Stimulated activated CD8-positive, alpha-beta memory T cell treated with anti-CD3 and anti-CD28 coated beads, Interleukin-7, amount 100 ng/mL, for 24 hours (primary cell): ENCODE measurements around the gene CFAP210.

Experiments used
- DNase-seq: peaks from one replicate; pipeline ENCODE4 v3.0.0-alpha.2; 2020; ENCODE audit warnings: low read depth

The CFAP210 gene

GRCh38 chr2:169672406-169672805, 21.8 kb downstream of the CFAP210 start:
- DNase-seq = no peak

GRCh38 chr2:169670937-169671336, 23.3 kb downstream of the CFAP210 start:
- DNase-seq = no peak

- no peak for DNase-seq
Measured at GRCh38 chr2:169670215-169670651, 24.0 kb downstream of the CFAP210 start.

- DNase-seq = no peak
Measured at GRCh38 chr2:169667583-169667982, 26.6 kb downstream of the CFAP210 start.

- DNase-seq = no peak
Measured at GRCh38 chr2:169664978-169665930, 29.0 kb downstream of the CFAP210 start.

- DNase-seq = no peak
Measured at GRCh38 chr2:169664600-169664977, 29.6 kb downstream of the CFAP210 start.

- DNase-seq = no peak
Measured at GRCh38 chr2:169663247-169663646, 31.0 kb downstream of the CFAP210 start.

GRCh38 chr2:169662744-169663143, 31.5 kb downstream of the CFAP210 start:
- DNase-seq = no peak

GRCh38 chr2:169661265-169661664, 32.9 kb downstream of the CFAP210 start:
- no peak for DNase-seq

- no peak for DNase-seq
Measured at GRCh38 chr2:169659320-169659719, 34.9 kb downstream of the CFAP210 start.

GRCh38 chr2:169658877-169659276, 35.3 kb downstream of the CFAP210 start:
- no peak for DNase-seq

GRCh38 chr2:169656164-169656563, 38.0 kb downstream of the CFAP210 start:
- no peak for DNase-seq

- DNase-seq = no peak
Measured at GRCh38 chr2:169653636-169654035, 40.6 kb downstream of the CFAP210 start.

GRCh38 chr2:169649278-169649677, 44.9 kb downstream of the CFAP210 start:
- no peak for DNase-seq

- no peak for DNase-seq
Measured at GRCh38 chr2:169647496-169647895, 46.7 kb downstream of the CFAP210 start.

GRCh38 chr2:169644173-169644572, 50.0 kb downstream of the CFAP210 start:
- DNase-seq = no peak

- no peak for DNase-seq
Measured at GRCh38 chr2:169641464-169641863, 52.7 kb downstream of the CFAP210 start.

GRCh38 chr2:169640104-169640503, 54.1 kb downstream of the CFAP210 start:
- no peak for DNase-seq

GRCh38 chr2:169637620-169638019, 56.6 kb downstream of the CFAP210 start:
- no peak for DNase-seq

- DNase-seq = no peak
Measured at GRCh38 chr2:169636440-169637097, 57.6 kb downstream of the CFAP210 start.

GRCh38 chr2:169625781-169626180, 68.4 kb downstream of the CFAP210 start:
- no peak for DNase-seq

- no peak for DNase-seq
Measured at GRCh38 chr2:169623235-169623634, 71.0 kb downstream of the CFAP210 start.

- DNase-seq = no peak
Measured at GRCh38 chr2:169620509-169620908, 73.7 kb downstream of the CFAP210 start.
